Panc1 (cell line): ENCODE data around the gene LDLRAD4.

ENCODE experiments used
- CTCF ChIP-seq: fragments of 450-650 bp; IDR thresholded peaks from 2 replicates; pipeline ENCODE4 v1.5.1; 2017; ENCODE audit warnings: mild to moderate bottlenecking
- POLR2AphosphoS5 ChIP-seq: IDR thresholded peaks from 2 replicates; pipeline ENCODE4 v1.6.1; 2012; ENCODE audit warnings: mild to moderate bottlenecking, low read depth, low read length, moderate library complexity
- SIN3A ChIP-seq: IDR thresholded peaks from 2 replicates; pipeline ENCODE4 v1.6.1; 2012; ENCODE audit warnings: low read depth, mild to moderate bottlenecking, low read length, moderate library complexity, borderline replicate concordance; ENCODE audit not compliant: insufficient read depth

- TF ChIP-seq CTCF (no peak), SIN3A (no peak), POLR2AphosphoS5 (no peak)
Measured at GRCh38 chr18:13625843-13626543, 407.4 kb downstream of the LDLRAD4 start.
